Activated T-cell treated with anti-CD3 and anti-CD28 coated beads, Interleukin-2, amount 50 U/mL, for 1 hour (primary cell): Measurements from ENCODE around the gene SLC25A27.

Experiments used
- DNase-seq: peaks from one replicate; pipeline ENCODE4 v3.0.0-alpha.2; 2020

The SLC25A27 gene

GRCh38 chr6:46651816-46652215 is 959 bp upstream of the SLC25A27 start:
- no peak for DNase-seq

- no peak for DNase-seq
These were observed 558 bp upstream of the SLC25A27 start for GRCh38 chr6:46652232-46652602.

GRCh38 chr6:46653439-46654195 is 842 bp downstream of the SLC25A27 start:
- no peak for DNase-seq

GRCh38 chr6:46655803-46656202 is 3.0 kb downstream of the SLC25A27 start:
- no peak for DNase-seq

GRCh38 chr6:46657642-46658041 is 4.9 kb downstream of the SLC25A27 start:
- no peak for DNase-seq

GRCh38 chr6:46661483-46661882 is 8.7 kb downstream of the SLC25A27 start:
- DNase-seq, result no peak

GRCh38 chr6:46667377-46667776 is 14.6 kb downstream of the SLC25A27 start:
- no peak for DNase-seq

- DNase-seq, result no peak
These were observed 21.6 kb downstream of the SLC25A27 start for GRCh38 chr6:46674410-46674809.

- DNase-seq, result no peak
These were observed 24.0 kb downstream of the SLC25A27 start for GRCh38 chr6:46676604-46677313.

GRCh38 chr6:46677314-46677654 is 24.5 kb downstream of the SLC25A27 start:
- no peak for DNase-seq

- no peak for DNase-seq
These were observed 32.0 kb downstream of the SLC25A27 start for GRCh38 chr6:46684771-46685170.

GRCh38 chr6:46687619-46688097 is 34.9 kb downstream of the SLC25A27 start, which contains the start of gene TDRD6:
TDRD6 (plus strand) TSS chr6:46687885; CDS start chr6:46688129, 244 bp downstream.
- no peak for DNase-seq

GRCh38 chr6:46688117-46688965 is 35.6 kb downstream of the SLC25A27 start:
- DNase-seq, result no peak

- DNase-seq, result no peak
These were observed 36.2 kb downstream of the SLC25A27 start for GRCh38 chr6:46688966-46689335.

- DNase-seq, result no peak
These were observed 36.9 kb downstream of the SLC25A27 start for GRCh38 chr6:46689657-46690056.

GRCh38 chr6:46690141-46690755 is 37.5 kb downstream of the SLC25A27 start:
- DNase-seq, result no peak

GRCh38 chr6:46690911-46691451 is 38.2 kb downstream of the SLC25A27 start:
- DNase-seq, result no peak

- DNase-seq, result no peak
These were observed 47.2 kb downstream of the SLC25A27 start for GRCh38 chr6:46699970-46700369.

- DNase-seq, result no peak
These were observed 51.8 kb downstream of the SLC25A27 start for GRCh38 chr6:46704562-46704961.

GRCh38 chr6:46706464-46706863 is 53.7 kb downstream of the SLC25A27 start:
- DNase-seq, result no peak

GRCh38 chr6:46711491-46711890 is 58.7 kb downstream of the SLC25A27 start:
- no peak for DNase-seq

GRCh38 chr6:46715141-46715540 is 62.4 kb downstream of the SLC25A27 start:
- DNase-seq, result no peak

GRCh38 chr6:46719099-46719498 is 66.3 kb downstream of the SLC25A27 start:
- DNase-seq, result no peak
